Activated T-cell treated with anti-CD3 and anti-CD28 coated beads, Interleukin-2, amount 50 U/mL, for 72 hours (primary cell): ENCODE results near the gene RPL22L1. TPM values are rescaled to one million over a fixed set of nuclear protein-coding genes. Genes with fewer than 3 reads are reported as not detected.

Source experiments
- ATAC-seq, 2 donors: fragments of 150-1000 bp; cut with Tn5 transposase; replicated peaks in 1 of 2; 2 replicates each; pipeline ENCODE4 v1.10.0; 2021; ENCODE audit warnings: moderate library complexity in 2 of 2, mild to moderate bottlenecking in 1 of 2
- DNase-seq, 2 donors: peaks; one replicate each; pipeline ENCODE4 v3.0.0; 2021 to 2022; ENCODE audit warnings: mixed read lengths in 1 of 2
- H3K27ac Mint-ChIP-seq: one replicate; pipeline ENCODE4 v1.8.0; 2022; ENCODE audit warnings: mild to moderate bottlenecking, moderate library complexity, mixed read lengths
- H3K27me3 Mint-ChIP-seq: one replicate; pipeline ENCODE4 v1.8.0; 2022; ENCODE audit warnings: low read depth, mixed read lengths
- H3K36me3 Mint-ChIP-seq, 2 donors: one replicate each; pipeline ENCODE4 v1.8.0; 2022; ENCODE audit warnings: mixed read lengths in 2 of 2, mild to moderate bottlenecking in 1 of 2; ENCODE audit not compliant: insufficient read depth in 2 of 2
- H3K4me1 Mint-ChIP-seq: one replicate; pipeline ENCODE4 v1.8.0; 2022; ENCODE audit warnings: low read depth, mixed read lengths
- H3K4me3 Mint-ChIP-seq, 2 donors: one replicate each; pipeline ENCODE4 v1.8.0; 2022; ENCODE audit warnings: mild to moderate bottlenecking in 2 of 2, mixed read lengths in 2 of 2, moderate library complexity in 2 of 2
- H3K9me3 Mint-ChIP-seq, 2 donors: one replicate each; pipeline ENCODE4 v1.8.0; 2022; ENCODE audit warnings: mixed read lengths in 2 of 2
- total RNA-seq, 2 donors: library from RNA; stranded (reverse); gene quantifications; one replicate each; pipeline ENCODE4 v1.2.3, GENCODE V29; 2022

Gene RPL22L1
- total RNA-seq, 2 donors from 2014 or later: 218 to 246 TPM

DNA sequence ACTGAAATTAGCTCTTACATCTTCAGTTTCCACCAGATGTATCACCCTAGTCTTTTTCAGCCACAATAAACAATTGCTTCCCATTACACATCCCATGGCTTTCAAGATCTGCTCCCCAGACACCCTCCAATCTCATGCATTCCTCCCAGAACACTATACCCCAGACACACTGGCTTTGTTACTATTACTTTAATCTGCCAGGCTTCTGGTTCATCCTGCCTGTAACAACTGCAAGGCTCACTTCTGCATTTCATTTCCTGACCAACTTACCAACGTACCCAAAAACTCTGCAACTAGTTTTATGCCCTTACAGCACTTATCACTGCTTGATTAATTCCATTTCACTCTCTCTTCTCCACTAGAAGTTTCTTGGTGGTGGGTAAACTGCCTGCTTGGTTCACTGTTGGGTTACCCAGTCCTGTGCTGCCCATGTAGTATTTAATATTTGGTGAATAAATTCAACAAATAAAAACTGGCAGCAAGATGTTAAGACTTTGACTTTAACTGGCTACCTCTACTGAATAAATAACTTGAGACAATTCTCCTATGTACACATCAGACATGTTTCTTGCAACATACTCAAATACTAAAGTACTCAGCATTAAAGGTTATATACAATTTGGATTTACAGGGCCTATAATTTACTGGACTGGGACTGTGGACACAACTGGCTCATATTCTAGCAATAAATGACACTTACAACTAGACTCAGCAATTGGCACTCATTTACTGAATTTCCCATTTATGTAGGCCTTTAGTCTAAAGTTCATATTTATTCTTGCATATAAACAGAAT lies 2.7 kb downstream of the RPL22L1 start:
- Mint-ChIP-seq H3K9me3 (no peaks in the 10 kb centered on the region), H3K27ac (peak overlapping the region; percentile 75), H3K4me3 (peak overlapping the region; percentile 41 to 76), H3K27me3 (no peaks in the 10 kb centered on the region), H3K36me3 (peaks cover 12 to 20% of the 10 kb centered on the region in 2 donors), H3K4me1 (peaks cover 23% of the 10 kb centered on the region)
- DNase-seq: no peak
- ATAC-seq: no peak

- H3K4me1 Mint-ChIP-seq: peaks cover 23% of the 10 kb centered on the region
- peaks cover 12 to 20% of the 10 kb centered on the region in 2 donors for H3K36me3 Mint-ChIP-seq
- DNase-seq (no peak), ATAC-seq (no peak)
- H3K27me3 Mint-ChIP-seq: no peaks in the 10 kb centered on the region
- H3K4me3 Mint-ChIP-seq: no peak overlapping the region
- no peaks in the 10 kb centered on the region for H3K9me3 Mint-ChIP-seq
- H3K27ac Mint-ChIP-seq: peak overlapping the region; percentile 75
These were observed 3.5 kb downstream of the RPL22L1 start for GRCh38 chr3:170866499-170866898.

GRCh38 chr3:170865209-170866094 lies 4.5 kb downstream of the RPL22L1 start:
- H3K27ac Mint-ChIP-seq: no peak overlapping the region
- ATAC-seq (no peak), DNase-seq (no peak)
- H3K27me3 Mint-ChIP-seq: no peaks in the 10 kb centered on the region
- H3K9me3 Mint-ChIP-seq: no peaks in the 10 kb centered on the region
- peaks cover 12 to 20% of the 10 kb centered on the region in 2 donors for H3K36me3 Mint-ChIP-seq
- H3K4me3 Mint-ChIP-seq: no peak overlapping the region
- peaks cover 15% of the 10 kb centered on the region for H3K4me1 Mint-ChIP-seq

DNA sequence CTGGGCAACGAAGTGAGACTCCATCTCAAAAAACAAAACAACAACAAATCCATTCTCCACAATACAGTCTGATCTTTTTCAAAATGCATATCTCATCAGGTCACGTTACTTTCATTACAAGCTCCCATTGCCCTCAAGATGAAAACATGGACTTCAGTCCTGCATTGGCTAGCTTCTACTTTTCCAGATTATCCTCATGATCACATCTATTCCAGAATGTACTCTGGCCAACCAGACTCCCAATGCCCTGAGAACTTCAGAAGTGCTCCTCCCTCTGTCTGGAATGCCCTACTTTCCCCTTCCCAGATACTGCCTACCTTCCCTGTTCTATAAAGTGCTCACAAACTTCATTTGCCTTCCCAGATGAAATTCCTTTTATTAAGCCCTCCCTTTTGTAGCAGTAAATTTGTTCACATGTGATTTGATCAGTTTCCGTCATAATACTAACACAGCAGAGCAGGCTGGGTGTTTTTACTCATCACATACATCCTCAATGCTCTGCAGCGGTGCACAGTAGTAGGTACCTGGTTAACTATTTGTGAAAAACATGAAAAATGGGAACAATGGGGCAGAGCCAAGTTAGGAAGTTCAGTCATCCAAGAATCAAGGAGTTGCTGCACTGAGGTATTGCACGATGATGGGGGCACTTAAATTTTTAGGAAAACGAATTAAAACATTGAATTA lies 5.3 kb downstream of the RPL22L1 start:
- Mint-ChIP-seq H3K4me3 (no peak overlapping the region), H3K36me3 (peaks cover 9 to 16% of the 10 kb centered on the region in 2 donors), H3K27ac (no peak overlapping the region), H3K4me1 (peaks cover 11% of the 10 kb centered on the region), H3K9me3 (no peaks in the 10 kb centered on the region), H3K27me3 (no peaks in the 10 kb centered on the region)
- no peak for DNase-seq
- no peak for ATAC-seq

- H3K36me3 Mint-ChIP-seq: peaks cover 6 to 10% of the 10 kb centered on the region in 2 donors
- H3K9me3 Mint-ChIP-seq: no peaks in the 10 kb centered on the region
- DNase-seq: no peak
- H3K4me1 Mint-ChIP-seq: peaks cover 11% of the 10 kb centered on the region
- no peak overlapping the region for H3K27ac Mint-ChIP-seq
- no peak for ATAC-seq
- H3K4me3 Mint-ChIP-seq: no peak overlapping the region
- H3K27me3 Mint-ChIP-seq: no peaks in the 10 kb centered on the region
These were observed 6.2 kb downstream of the RPL22L1 start for GRCh38 chr3:170863816-170864215.

GRCh38 chr3:170862618-170863374 lies 7.2 kb downstream of the RPL22L1 start:
- no peaks in the 10 kb centered on the region for H3K9me3 Mint-ChIP-seq
- peaks cover 6 to 10% of the 10 kb centered on the region in 2 donors for H3K36me3 Mint-ChIP-seq
- peaks cover 17% of the 10 kb centered on the region for H3K4me1 Mint-ChIP-seq
- ATAC-seq (peak in 1 of 2 donors; percentile 39), DNase-seq (no peak)
- H3K27me3 Mint-ChIP-seq: no peaks in the 10 kb centered on the region
- H3K27ac Mint-ChIP-seq: no peak overlapping the region
- no peak overlapping the region for H3K4me3 Mint-ChIP-seq

- DNase-seq (no peak), ATAC-seq (no peak)
- H3K27me3 Mint-ChIP-seq: no peaks in the 10 kb centered on the region
- H3K4me3 Mint-ChIP-seq: no peak overlapping the region
- no peaks in the 10 kb centered on the region for H3K36me3 Mint-ChIP-seq
- no peaks in the 10 kb centered on the region for H3K9me3 Mint-ChIP-seq
- peaks cover 20% of the 10 kb centered on the region for H3K4me1 Mint-ChIP-seq
- no peak overlapping the region for H3K27ac Mint-ChIP-seq
These were observed 11.4 kb downstream of the RPL22L1 start for GRCh38 chr3:170858599-170858998.

DNA sequence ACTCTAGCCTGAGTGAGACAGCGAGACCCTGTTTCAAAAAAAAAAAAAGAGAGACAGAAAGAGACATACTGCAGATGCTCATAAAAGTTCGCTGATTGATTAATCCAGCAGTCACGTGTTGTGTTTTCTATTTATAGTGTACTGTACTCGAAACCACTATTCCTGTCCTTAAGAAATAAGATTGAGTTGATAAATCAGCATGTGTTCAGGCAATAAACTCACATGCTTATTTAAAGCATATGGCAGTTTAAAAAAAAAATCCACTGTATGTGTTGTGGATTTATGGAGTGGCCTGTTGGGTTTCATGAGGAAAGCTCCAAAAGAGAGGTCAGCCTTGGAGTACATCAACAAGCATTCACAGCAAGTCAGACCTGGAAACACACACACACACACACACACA lies 17.7 kb downstream of the RPL22L1 start:
- no peak for ATAC-seq
- peaks cover 17% of the 10 kb centered on the region for H3K27me3 Mint-ChIP-seq
- H3K4me3 Mint-ChIP-seq: no peak overlapping the region
- peaks cover 9% of the 10 kb centered on the region for H3K4me1 Mint-ChIP-seq
- H3K9me3 Mint-ChIP-seq: no peaks in the 10 kb centered on the region
- H3K27ac Mint-ChIP-seq: no peak overlapping the region
- H3K36me3 Mint-ChIP-seq: no peaks in the 10 kb centered on the region
- no peak for DNase-seq

- Mint-ChIP-seq H3K27me3 (peaks cover 30% of the 10 kb centered on the region), H3K4me1 (no peaks in the 10 kb centered on the region), H3K4me3 (no peak overlapping the region), H3K27ac (no peak overlapping the region), H3K9me3 (peaks cover 0 to 3% of the 10 kb centered on the region in 2 donors), H3K36me3 (no peaks in the 10 kb centered on the region)
- ATAC-seq (no peak), DNase-seq (no peak)
These were observed 21.6 kb downstream of the RPL22L1 start for GRCh38 chr3:170848292-170848917.

GRCh38 chr3:170844377-170844776 lies 25.6 kb downstream of the RPL22L1 start:
- H3K27me3 Mint-ChIP-seq: peaks cover 31% of the 10 kb centered on the region

GRCh38 chr3:170840291-170840859 lies 29.6 kb downstream of the RPL22L1 start:
- H3K27ac Mint-ChIP-seq: no peak overlapping the region
- DNase-seq (no peak), ATAC-seq (no peak)

More at GRCh38 chr3:170844377-170844776, 25.6 kb downstream of the RPL22L1 start:
- Mint-ChIP-seq H3K27ac (no peak overlapping the region), H3K4me3 (no peak overlapping the region), H3K9me3 (peaks cover 0 to 3% of the 10 kb centered on the region in 2 donors), H3K4me1 (no peaks in the 10 kb centered on the region), H3K36me3 (no peaks in the 10 kb centered on the region)
- no peak for ATAC-seq
- DNase-seq: no peak

More at GRCh38 chr3:170840291-170840859, 29.6 kb downstream of the RPL22L1 start:
- Mint-ChIP-seq H3K4me3 (no peak overlapping the region), H3K36me3 (no peaks in the 10 kb centered on the region), H3K4me1 (no peaks in the 10 kb centered on the region), H3K9me3 (peaks cover 0 to 3% of the 10 kb centered on the region in 2 donors), H3K27me3 (peaks cover 41% of the 10 kb centered on the region)
